Smooth muscle cell of the brain vasculature (primary cell): ENCODE data around the gene RAE1.
"Not testable (repeated sequence)": the region's sequence is repeated elsewhere in the genome, so short reads cannot be mapped to it uniquely, and the experiment has no call there.

Experiments
- DNase-seq: peaks from one replicate; pipeline ENCODE4 v3.0.0-alpha.2; 2012; ENCODE audit warnings: low read depth, low spot score

RAE1 gene

GRCh38 chr20:57413986-57414385 lies 62.9 kb downstream of the RAE1 start:
- no peak for DNase-seq

GRCh38 chr20:57414867-57415592 lies 64.0 kb downstream of the RAE1 start:
- DNase-seq, result no peak

- no peak for DNase-seq
Measured at GRCh38 chr20:57415771-57416170, 64.7 kb downstream of the RAE1 start.

- DNase-seq, result no peak
Measured at GRCh38 chr20:57416296-57417022, 65.4 kb downstream of the RAE1 start.

- no peak for DNase-seq
Measured at GRCh38 chr20:57417051-57417689, 66.1 kb downstream of the RAE1 start.

GRCh38 chr20:57417830-57418780 lies 67.0 kb downstream of the RAE1 start:
- DNase-seq, result no peak

GRCh38 chr20:57419479-57419878 lies 68.4 kb downstream of the RAE1 start:
- DNase-seq, result not testable (repeated sequence)

GRCh38 chr20:57420571-57421252 lies 69.7 kb downstream of the RAE1 start:
- no peak for DNase-seq

GRCh38 chr20:57421253-57422220 lies 70.5 kb downstream of the RAE1 start:
- DNase-seq, result no peak

- no peak for DNase-seq
Measured at GRCh38 chr20:57422254-57422653, 71.2 kb downstream of the RAE1 start.

GRCh38 chr20:57425150-57426013 lies 74.3 kb downstream of the RAE1 start:
- DNase-seq, result no peak

- DNase-seq, result no peak
Measured at GRCh38 chr20:57426271-57426689, 75.2 kb downstream of the RAE1 start.

- no peak for DNase-seq
Measured at GRCh38 chr20:57426831-57427230, 75.8 kb downstream of the RAE1 start.

- no peak for DNase-seq
Measured at GRCh38 chr20:57428324-57429158, 77.5 kb downstream of the RAE1 start.
